Liver (tissue), 9 donors: Measurements from ENCODE around the gene OR51B4. TPM values are rescaled to one million over a fixed set of nuclear protein-coding genes. Genes with fewer than 3 reads are reported as not detected.

Source experiments
- DNase-seq: peaks from one replicate; pipeline ENCODE4 v3.0.0-alpha.2; 2017; ENCODE audit warnings: low spot score
- H3K27ac ChIP-seq, 2 donors: one replicate each; pipeline ENCODE4 v1.7.0; 2013; ENCODE audit warnings: inconsistent platforms in 2 of 2, low read length in 2 of 2, control low read depth in 1 of 2, low read depth in 1 of 2, mild to moderate bottlenecking in 1 of 2
- H3K27me3 ChIP-seq, 4 donors: one replicate each; pipeline versions ENCODE4 v1.6.1 to v1.7.0; 2013; ENCODE audit warnings: low read length in 3 of 4, inconsistent platforms in 1 of 4, mild to moderate bottlenecking in 1 of 4, moderate library complexity in 1 of 4; ENCODE audit not compliant: control insufficient read depth in 4 of 4, insufficient read depth in 4 of 4
- H3K36me3 ChIP-seq, 4 donors: one replicate each; pipeline versions ENCODE4 v1.6.1 to v1.7.0; 2013; ENCODE audit warnings: low read length in 3 of 4, mild to moderate bottlenecking in 3 of 4, low read depth in 1 of 4, moderate library complexity in 1 of 4; ENCODE audit not compliant: control insufficient read depth in 4 of 4, insufficient read depth in 3 of 4
- H3K4me1 ChIP-seq, 4 donors: one replicate each; pipeline versions ENCODE4 v1.6.1 to v1.7.0; 2013; ENCODE audit warnings: low read length in 3 of 4, mild to moderate bottlenecking in 3 of 4, moderate library complexity in 1 of 4; ENCODE audit not compliant: control insufficient read depth in 4 of 4, insufficient read depth in 4 of 4
- H3K4me3 ChIP-seq, 3 donors: one replicate each; pipeline versions ENCODE4 v1.6.1 to v1.7.0; 2013; ENCODE audit warnings: low read length in 3 of 3, control low read depth in 1 of 3, low read depth in 1 of 3, mild to moderate bottlenecking in 1 of 3
- H3K9ac ChIP-seq, 2 donors: one replicate each; pipeline ENCODE4 v1.7.0; 2013; ENCODE audit warnings: low read length in 2 of 2, mild to moderate bottlenecking in 2 of 2, moderate library complexity in 2 of 2, control low read depth in 1 of 2, low read depth in 1 of 2
- H3K9me3 ChIP-seq, 4 donors: one replicate each; pipeline versions ENCODE4 v1.6.1 to v1.7.0; 2013; ENCODE audit warnings: low read length in 3 of 4; ENCODE audit not compliant: control insufficient read depth in 4 of 4
- EGR1 ChIP-seq, 2 donors: IDR thresholded peaks; 2 replicates each; pipeline ENCODE4 v1.6.1; 2016 to 2018; ENCODE audit warnings: antibody characterized with exemption in 2 of 2, low read depth in 2 of 2
- FOXA1 ChIP-seq: IDR thresholded peaks from 2 replicates; pipeline ENCODE4 v1.6.1; 2016; ENCODE audit warnings: antibody characterized with exemption
- FOXA2 ChIP-seq: IDR thresholded peaks from 2 replicates; pipeline ENCODE4 v1.6.1; 2016; ENCODE audit warnings: antibody characterized with exemption
- GABPA ChIP-seq, 2 donors: IDR thresholded peaks in 1 of 2; conservative IDR thresholded peaks in 1 of 2; 2 replicates each; pipeline ENCODE4 v1.6.1; 2016; ENCODE audit warnings: antibody characterized with exemption in 2 of 2, mild to moderate bottlenecking in 1 of 2, moderate library complexity in 1 of 2
- HNF4A ChIP-seq, 2 donors: conservative IDR thresholded peaks; 2 replicates each; pipeline ENCODE4 v1.6.1; 2016; ENCODE audit warnings: antibody characterized with exemption in 2 of 2, mild to moderate bottlenecking in 2 of 2
- HNF4G ChIP-seq: IDR thresholded peaks from 2 replicates; pipeline ENCODE4 v1.6.1; 2016; ENCODE audit warnings: antibody characterized with exemption
- MAX ChIP-seq: IDR thresholded peaks from 2 replicates; pipeline ENCODE4 v1.6.1; 2016; ENCODE audit warnings: antibody characterized with exemption
- NR2F2 ChIP-seq: IDR thresholded peaks from 2 replicates; pipeline ENCODE4 v1.6.1; 2016; ENCODE audit warnings: antibody characterized with exemption
- RAD21 ChIP-seq, 2 donors: IDR thresholded peaks; 2 replicates each; pipeline ENCODE4 v1.6.1; 2016; ENCODE audit warnings: antibody characterized with exemption in 2 of 2, mild to moderate bottlenecking in 2 of 2
- RXRA ChIP-seq, 2 donors: IDR thresholded peaks; 2 replicates each; pipeline ENCODE4 v1.6.1; 2017 to 2018; ENCODE audit warnings: antibody characterized with exemption in 2 of 2, mild to moderate bottlenecking in 1 of 2
- SP1 ChIP-seq: IDR thresholded peaks from 2 replicates; pipeline ENCODE4 v1.6.1; 2018; ENCODE audit warnings: antibody characterized with exemption, mild to moderate bottlenecking
- TAF1 ChIP-seq: conservative IDR thresholded peaks from 2 replicates; pipeline ENCODE4 v1.6.1; 2016; ENCODE audit warnings: antibody characterized with exemption, mild to moderate bottlenecking
- YY1 ChIP-seq: IDR thresholded peaks from 2 replicates; pipeline ENCODE4 v1.6.1; 2016; ENCODE audit warnings: antibody characterized with exemption, mild to moderate bottlenecking
- ZBTB33 ChIP-seq: IDR thresholded peaks from 2 replicates; pipeline ENCODE4 v1.6.1; 2016; ENCODE audit warnings: antibody characterized with exemption
- WGBS: extraction: QIAGEN DNeasy Blood & Tissue Kit; methylation state at CpG from one replicate; pipeline ENCODE4 v1.1.7; 2013; 5-methylcytosine and 5-hydroxymethylcytosine counted together
- polyA plus RNA-seq, 2 donors: library from polyadenylated mRNA; stranded (reverse) in 1 of 2; unstranded in 1 of 2; fragments of 200-250 nt in 1 of 2; fragments of >200 nt in 1 of 2; fragmentation: Nextera tagmentation in 1 of 2; extraction: Ambion mirVana in 1 of 2; gene quantifications; one replicate each; pipeline versions ENCODE4 v1.2.1 to v1.2.3, GENCODE V29; 2013 to 2015
- total RNA-seq, 2 donors: library from RNA; depleted of rRNA; stranded (reverse); fragments of >200 nt; gene quantifications; one replicate each; pipeline ENCODE4 v1.2.3, GENCODE V29; 2014
- TF ChIP-seq, protein P1 (sequence below): fragments of 150-350 bp; IDR thresholded peaks from 2 replicates; pipeline ENCODE4 v1.5.1; 2017; ENCODE audit warnings: improper control_type of control experiment, low read depth, low read length; ENCODE audit not compliant: missing input control
- donor health status: healthy.
- donor health status: healthy.
- donor health status: healthy.
- donor health status: healthy.
- donor health status: healthy.

The OR51B4 gene
- total and polyA plus RNA-seq, 4 donors, result not detected

DNA sequence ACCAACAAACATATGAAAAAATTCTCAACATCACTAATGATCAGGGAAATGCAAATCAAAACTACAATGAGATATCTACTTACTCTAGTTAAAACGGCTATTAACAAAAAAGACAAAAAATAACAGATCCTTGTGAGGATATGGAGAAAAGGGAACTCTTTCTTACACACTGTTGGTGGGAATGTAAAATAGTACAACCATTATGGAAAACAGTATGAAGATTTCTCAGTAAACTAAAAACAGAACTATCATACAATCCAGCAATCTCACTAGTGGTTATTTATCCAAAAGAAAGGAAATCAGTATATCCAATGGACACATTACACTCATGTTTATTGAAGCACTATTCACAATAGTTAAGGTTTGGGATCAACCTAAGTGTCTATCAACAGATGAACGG is 35.9 kb downstream of the OR51B4 start:
- Histone ChIP-seq H3K9ac (no peak overlapping the region), H3K4me1 (no peaks in the 10 kb centered on the region), H3K27me3 (peaks cover 0 to 4% (median 0%) of the 10 kb centered on the region in 4 donors), H3K4me3 (no peak overlapping the region), H3K36me3 (no peaks in the 10 kb centered on the region), H3K9me3 (no peaks in the 10 kb centered on the region), H3K27ac (no peak overlapping the region)
- 38% methylated on average over 2 of the region's 2 CpGs for WGBS
- no peak for DNase-seq
- TF ChIP-seq MAX (no peak), RXRA (IDR thresholded peaks at IDR 0.05) (no peak), HNF4G (no peak), YY1 (no peak), TAF1 (no peak), SP1 (no peak), ZBTB33 (no peak), EGR1 (IDR thresholded peaks at IDR 0.05; ENCODE audit: low read depth in 2 of 2) (no peak), FOXA1 (no peak), RAD21 (IDR thresholded peaks at IDR 0.05) (no peak)

DNA sequence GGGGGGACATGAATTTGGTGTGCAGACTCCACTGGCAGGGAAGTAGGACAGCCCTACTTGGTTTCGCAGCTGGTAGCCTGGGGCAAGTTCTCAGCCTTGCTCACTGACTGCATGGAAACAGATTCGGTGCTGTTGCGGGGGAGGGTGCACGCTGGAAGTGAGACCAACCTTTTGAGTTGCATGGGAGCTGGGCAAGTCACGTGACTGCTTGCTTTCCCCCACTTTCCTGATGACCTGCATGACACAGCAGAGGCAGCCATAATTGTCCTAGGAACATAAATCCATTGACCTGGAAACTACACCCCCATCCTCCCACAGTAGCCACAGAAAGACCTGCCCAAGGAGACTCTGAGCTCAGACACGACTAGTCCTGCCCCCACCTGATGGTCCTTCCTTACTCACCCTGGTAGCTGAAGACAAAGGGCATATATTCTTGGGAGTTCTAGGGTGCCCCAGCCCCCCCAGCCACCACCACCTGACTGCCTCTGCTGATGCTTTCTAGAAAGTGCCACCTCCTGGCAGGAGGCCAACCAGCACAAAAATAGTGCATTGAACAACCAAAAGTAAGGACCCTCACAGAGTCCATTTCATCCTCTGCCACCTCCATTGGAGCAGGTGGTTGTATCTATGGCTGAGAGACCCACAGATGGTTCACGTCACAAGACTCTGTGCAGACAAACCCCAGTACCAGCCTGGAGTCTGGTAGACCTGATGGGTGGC is 43.0 kb downstream of the OR51B4 start:
- DNase-seq, result no peak
- no peaks in the 10 kb centered on the region for H3K4me1 ChIP-seq
- H3K9ac ChIP-seq, result no peak overlapping the region
- no peaks in the 10 kb centered on the region for H3K36me3 ChIP-seq
- 71% methylated on average over 7 of the region's 7 CpGs for WGBS
- no peak overlapping the region for H3K4me3 ChIP-seq
- no peak overlapping the region for H3K27ac ChIP-seq
- TF ChIP-seq GABPA (IDR thresholded peaks at IDR 0.05 in 1 of 2, conservative IDR thresholded peaks at IDR 0.05 in 1 of 2) (no peak), TAF1 (no peak), HNF4A (conservative IDR thresholded peaks at IDR 0.05) (no peak), FOXA2 (no peak), YY1 (no peak), EGR1 (IDR thresholded peaks at IDR 0.05; ENCODE audit: low read depth in 2 of 2) (no peak), FOXA1 (no peak), RAD21 (IDR thresholded peaks at IDR 0.05) (no peak), NR2F2 (no peak), MAX (no peak), RXRA (IDR thresholded peaks at IDR 0.05) (no peak), ZBTB33 (no peak)
- TF ChIP-seq, protein P1, sequence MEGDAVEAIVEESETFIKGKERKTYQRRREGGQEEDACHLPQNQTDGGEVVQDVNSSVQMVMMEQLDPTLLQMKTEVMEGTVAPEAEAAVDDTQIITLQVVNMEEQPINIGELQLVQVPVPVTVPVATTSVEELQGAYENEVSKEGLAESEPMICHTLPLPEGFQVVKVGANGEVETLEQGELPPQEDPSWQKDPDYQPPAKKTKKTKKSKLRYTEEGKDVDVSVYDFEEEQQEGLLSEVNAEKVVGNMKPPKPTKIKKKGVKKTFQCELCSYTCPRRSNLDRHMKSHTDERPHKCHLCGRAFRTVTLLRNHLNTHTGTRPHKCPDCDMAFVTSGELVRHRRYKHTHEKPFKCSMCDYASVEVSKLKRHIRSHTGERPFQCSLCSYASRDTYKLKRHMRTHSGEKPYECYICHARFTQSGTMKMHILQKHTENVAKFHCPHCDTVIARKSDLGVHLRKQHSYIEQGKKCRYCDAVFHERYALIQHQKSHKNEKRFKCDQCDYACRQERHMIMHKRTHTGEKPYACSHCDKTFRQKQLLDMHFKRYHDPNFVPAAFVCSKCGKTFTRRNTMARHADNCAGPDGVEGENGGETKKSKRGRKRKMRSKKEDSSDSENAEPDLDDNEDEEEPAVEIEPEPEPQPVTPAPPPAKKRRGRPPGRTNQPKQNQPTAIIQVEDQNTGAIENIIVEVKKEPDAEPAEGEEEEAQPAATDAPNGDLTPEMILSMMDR, result no peak
- H3K27me3 ChIP-seq, result no peaks in the 10 kb centered on the region
- no peaks in the 10 kb centered on the region for H3K9me3 ChIP-seq
